ENCODE measurements around the gene CUL9.
A peak's percentile ranks its signal among the peaks of the same experiment; 100 is the strongest.

Gene CUL9

DNA sequence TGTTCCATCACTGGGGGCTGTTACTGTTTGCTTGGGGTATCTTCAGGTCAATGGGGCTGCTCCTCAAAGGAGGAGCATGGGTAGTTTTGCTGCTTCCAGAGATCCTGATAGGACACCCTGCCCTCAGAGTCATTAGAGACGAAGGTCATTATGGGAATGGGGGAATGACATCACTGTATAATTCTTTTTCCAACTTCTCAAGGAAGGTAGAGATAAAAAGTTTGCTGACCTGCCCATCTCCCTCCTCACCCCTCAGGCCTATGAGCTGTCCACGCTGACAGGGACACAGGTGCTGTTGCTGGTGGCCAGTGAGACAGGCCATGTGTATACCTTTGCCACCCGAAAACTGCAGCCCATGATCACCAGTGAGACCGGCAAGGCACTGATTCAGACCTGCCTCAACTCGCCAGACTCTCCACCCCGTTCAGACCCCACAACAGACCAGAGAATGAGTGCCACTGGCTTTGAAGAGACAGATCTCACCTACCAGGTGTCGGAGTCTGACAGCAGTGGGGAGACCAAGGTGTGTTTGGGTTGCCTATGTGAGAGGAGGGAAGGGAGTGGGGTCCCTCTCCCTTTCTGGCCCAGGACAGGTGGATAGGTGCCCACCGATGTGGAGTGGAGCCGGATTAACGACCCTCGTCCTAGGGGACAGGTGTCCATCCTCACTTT is 8.3 kb upstream of the CUL9 start:
- no peak for DNase-seq

DNA sequence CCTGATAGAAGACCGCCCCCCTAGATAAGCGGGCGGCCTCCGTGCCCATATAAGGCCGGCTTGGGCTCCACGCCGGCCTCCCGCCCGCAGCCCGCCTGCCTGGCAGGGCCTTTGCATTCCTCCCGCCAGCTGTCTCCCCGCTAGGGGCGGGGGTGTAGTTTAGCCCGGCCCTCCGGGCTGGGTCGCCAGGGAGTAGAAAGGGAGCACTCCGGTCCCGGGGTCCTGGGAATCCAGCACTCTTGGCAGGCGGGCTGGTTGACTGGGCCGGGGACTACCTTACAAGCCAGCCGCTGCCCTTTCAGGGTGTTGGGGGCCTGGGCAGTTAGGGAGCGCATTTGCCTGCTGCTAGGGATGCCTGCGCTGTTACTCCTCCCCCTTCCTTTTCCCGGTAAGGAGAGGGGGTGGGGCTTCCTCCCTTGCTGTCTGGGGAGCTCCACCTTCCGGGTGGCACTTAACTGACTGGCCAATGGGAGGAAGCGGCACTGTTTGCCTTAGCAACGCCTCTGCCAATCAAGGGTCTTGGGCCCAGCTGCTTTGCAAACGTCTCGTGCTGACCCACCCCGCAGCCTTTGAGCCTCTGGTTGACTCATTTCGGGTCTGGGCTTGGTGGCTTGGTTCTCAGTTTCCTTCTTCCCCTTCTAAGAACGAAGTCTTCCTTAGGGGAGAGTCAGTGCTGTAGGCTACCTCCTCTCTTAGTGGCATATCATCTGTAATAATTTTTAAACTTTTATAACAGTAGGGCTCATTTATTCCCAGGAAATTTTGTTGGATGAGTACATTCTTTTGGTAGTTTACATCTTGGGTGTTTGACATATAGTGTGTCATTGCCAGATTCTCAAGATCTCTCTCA is 7.5 kb upstream of the CUL9 start:
- DNase-seq, result peak; percentile 61

DNA sequence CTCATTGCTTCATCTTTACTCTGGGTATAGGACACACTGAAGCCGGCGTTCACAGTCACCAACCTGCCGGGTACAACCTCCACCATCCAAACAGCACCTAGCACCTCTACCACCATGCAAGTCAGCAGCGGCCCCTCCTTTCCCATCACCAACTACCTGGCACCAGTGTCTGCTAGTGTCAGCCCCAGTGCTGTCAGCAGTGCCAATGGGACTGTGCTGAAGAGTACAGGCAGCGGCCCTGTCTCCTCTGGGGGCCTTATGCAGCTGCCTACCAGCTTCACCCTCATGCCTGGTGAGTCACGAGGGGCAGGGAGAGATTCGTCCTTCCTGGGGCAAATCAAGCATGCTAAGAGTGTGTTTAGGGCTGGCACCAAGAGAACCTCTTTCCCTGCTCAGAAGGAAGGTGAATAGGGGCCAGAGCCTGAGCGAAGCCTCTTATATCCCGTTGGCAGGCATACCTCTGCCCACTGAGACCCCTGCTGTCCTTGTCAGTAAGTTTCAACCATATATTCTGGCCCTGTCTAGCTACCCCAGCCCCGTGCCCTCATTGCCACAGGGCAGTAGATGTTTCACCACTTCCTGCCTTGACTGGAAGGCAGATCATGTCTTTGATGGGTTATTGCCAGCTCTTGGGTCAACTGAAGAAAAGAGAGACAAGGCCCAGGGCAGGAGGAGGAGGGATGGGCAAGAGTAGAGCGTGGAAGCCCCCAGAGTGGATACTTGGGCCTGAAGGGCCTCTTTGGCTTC is 6.1 kb upstream of the CUL9 start:
- DNase-seq, result no peak

DNA sequence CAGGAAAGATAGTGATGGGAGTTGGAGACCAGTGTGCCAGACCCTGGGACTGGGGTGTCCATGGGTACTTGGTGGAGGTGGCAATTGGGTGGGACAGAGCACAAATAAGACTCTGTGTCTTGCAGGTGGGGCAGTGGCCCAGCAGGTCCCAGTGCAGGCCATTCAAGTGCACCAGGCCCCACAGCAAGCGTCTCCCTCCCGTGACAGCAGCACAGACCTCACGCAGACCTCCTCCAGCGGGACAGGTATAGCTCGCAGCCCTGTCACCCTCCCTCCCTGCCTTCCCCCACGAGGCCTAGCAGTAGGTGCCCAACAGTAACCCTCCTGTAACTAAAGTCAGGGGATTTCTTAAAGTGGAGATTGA is 5.6 kb upstream of the CUL9 start:
- no peak for DNase-seq

DNA sequence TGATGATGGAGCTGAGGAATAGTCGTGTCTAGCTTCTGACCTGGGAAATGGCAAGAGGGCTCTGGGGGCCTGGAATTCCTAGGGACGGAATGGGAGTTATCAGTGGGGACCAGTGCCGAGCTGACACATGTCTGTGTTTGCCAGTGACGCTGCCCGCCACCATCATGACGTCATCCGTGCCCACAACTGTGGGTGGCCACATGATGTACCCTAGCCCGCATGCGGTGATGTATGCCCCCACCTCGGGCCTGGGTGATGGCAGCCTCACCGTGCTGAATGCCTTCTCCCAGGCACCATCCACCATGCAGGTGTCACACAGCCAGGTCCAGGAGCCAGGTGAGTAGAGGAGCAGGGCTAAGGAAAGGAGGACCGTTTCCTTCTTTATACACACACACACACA is 3.8 kb upstream of the CUL9 start:
- DNase-seq, result no peak

DNA sequence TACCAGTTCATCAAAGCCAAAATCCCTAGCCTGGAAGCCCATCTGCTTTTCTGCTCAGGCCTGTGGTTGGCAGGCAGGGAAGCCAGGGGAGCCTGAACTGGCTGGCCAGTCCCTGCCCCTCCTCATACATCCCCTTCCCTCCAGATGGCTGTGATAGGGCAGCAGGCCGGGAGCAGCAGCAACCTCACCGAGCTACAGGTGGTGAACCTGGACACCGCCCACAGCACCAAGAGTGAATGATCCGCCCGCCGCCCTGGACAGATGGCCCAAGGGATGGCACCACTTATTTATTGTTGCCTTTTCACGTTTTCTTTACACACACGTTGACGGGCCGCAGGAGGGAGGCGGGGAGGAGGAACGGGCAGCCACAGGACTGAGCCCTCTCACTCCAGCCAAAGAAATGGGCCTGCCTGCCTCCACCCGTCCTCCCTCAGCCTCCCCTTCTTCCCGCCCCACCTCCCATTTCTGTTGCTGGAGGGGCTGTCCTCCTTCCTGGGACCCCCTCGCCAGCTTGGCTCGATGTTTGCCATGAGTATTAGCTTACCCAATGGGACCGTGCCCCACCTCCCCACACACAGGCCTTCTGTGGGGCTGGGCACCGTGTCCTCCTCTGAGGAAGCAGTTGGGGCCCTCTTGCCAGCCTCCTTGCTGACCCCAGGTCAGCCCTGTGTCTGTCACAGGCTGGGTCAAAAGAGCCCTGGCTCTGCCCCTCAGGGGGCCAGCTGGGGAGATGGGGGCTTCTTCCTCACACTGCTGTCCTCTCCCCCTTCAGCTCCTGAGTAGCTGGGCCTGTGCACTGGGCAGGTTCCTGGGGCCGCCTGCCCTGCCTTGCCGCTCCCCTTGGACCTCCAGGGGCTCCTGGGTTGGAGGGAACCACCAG is 2.8 kb upstream of the CUL9 start:
- no peak for DNase-seq

DNA sequence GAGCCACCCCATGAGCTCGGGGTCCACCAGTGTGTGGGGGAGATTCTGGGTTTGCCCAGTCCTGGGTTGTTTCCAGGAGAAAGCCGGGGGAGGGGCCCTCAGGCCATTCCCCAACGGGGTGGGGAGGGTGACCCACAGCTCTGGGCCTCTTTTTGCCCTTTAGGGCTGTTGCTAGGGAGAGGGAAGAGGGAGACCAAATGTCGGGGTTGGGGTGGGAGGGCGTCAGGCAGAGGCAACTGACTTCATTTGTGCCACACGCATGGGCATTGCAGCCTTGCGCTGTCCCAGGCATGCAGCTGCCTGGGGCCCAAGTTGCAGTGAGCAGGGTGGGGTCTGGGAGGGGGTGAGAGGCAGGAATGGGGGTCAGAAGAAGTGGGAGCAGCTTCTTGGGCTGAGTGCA is 1.9 kb upstream of the CUL9 start:
- DNase-seq, result no peak

DNA sequence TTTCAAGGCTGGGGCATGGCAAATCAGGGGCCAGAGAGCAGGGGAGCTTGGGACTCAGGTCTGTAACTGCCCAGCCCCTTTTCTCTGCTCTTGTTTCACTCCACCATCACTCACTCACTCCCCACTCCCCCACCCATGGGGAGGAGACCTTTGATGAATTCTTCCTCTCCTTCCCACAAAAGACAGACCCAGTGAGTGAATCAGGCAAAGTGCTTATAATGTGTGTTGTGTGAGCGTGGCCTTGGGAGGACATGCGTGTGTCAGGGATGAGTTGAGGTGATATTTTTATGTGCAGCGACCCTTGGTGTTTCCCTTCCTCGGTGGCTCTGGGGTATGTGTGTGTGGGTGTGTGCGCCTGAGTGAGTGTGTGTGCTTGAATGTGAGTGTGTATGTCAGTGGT is 1.0 kb upstream of the CUL9 start:
- DNase-seq, result no peak

DNA sequence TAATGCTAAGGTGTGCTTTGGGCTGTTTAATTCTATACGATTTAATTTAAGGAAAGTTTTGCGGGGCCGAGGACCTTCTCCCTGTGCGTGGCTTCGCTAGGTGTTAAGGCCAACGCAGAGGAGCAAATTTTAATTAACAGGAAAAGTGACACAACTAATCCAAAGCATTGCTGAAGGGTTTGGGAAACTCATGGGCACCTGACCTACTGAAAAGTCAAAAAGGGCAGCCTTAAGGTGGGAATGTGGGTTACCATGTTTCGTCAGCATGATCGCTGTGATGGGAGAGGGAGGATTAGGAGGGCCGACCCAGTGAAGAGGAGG is 415 bp upstream of the CUL9 start:
- DNase-seq, result no peak

DNA sequence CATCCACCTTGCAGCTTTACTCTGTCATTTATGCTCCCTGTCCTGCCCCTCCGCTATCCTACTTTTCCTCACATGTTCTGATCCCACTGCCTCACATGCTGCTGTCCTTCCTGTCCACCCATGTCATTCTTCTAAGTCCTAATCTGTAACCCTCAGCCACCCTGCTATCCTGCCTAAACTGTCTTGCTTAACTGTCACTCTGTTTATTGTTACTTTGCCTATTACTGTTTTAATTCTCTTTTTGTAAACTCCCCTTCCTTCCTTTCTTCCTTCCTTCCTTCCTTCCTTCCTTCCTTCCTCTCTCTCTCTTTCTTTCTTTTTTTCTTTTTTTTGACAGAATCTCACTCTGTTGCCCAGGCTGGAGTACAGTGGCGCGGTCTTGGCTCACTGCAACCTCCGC is 1.4 kb downstream of the CUL9 start:
- no peak for DNase-seq

DNA sequence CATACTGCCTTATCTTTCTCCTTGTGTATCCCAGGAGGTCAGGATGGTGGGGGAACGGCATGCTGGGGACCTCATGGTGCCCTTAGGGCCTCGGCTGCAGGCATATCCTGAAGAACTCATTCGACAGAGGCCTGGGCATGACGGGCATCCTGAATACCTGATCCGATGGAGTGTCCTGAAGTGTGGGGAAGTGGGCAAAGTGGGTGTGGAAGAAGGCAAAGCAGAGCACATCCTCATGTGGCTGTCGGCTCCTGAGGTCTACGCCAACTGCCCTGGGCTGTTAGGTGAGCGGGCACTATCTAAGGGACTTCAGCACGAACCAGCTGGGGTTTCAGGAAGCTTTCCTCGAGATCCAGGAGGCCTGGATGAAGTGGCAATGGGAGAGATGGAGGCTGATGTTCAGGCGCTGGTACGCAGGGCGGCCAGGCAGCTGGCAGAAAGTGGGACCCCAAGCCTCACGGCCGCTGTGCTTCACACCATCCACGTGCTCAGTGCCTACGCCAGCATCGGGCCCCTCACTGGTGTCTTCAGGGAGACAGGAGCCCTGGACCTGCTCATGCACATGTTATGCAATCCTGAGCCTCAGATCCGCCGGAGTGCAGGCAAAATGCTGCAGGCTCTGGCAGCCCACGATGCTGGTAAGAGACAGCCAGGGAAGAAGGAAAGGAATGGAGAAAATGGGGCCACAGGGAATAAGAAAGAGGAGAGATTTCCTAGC is 2.4 kb downstream of the CUL9 start:
- DNase-seq, result no peak

DNA sequence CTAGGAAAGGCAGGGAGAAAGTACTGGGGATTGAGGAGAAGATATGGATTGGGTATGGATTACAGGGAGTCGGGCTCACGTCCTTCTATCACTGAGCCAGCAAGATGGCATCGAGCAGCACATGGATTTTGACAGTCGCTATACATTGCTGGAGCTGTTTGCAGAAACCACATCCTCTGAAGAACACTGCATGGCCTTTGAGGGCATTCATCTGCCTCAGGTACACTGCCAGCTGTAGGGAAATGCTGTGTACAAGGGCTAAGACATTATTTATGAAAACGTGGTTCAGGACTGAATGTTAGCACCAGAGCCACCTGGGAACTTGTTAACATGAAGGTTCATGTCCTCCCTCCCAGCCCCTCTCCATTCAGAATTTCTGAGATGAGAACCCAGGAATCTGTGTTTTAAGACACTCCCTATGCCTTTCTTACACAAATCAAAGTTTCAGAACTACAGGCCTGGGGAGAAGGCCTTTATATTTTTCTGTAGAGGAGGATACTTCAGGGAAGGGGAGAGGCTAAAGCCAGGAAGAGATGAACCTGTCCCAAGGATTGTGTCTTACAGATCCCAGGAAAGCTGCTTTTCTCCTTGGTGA is 3.5 kb downstream of the CUL9 start:
- no peak for DNase-seq

DNA sequence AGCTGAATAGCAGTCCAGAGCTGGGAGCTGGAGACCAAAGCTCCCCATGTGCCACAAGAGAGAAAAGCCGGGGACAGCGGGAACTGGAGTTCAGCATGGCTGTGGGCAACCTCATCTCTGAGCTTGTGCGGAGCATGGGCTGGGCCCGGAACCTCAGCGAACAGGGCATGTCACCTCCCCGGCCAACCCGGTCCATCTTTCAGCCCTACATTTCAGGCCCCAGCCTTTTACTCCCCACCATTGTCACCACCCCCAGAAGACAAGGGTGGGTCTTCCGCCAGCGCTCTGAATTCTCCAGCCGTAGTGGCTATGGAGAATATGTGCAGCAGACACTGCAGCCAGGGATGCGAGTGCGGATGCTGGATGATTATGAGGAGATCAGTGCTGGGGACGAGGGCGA is 4.0 kb downstream of the CUL9 start:
- DNase-seq, result no peak

DNA sequence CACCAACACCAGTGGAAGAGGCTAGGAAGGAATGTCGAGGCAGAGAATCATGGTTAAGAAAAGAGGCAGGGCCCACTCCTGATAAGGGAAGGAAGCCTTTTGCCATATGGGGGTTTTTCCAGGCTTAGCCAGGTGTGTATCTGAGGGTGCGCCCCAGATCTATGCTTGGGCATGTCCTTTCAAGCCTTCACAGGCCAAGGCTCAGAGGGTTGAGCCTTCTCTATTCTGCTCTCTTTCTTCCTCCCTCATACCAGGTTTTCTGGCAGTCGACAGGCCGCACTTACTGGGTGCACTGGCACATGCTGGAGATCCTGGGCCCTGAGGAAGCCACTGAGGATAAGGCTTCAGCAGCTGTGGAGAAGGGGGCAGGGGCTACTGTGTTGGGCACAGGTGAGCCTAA is 4.7 kb downstream of the CUL9 start:
- no peak for DNase-seq

DNA sequence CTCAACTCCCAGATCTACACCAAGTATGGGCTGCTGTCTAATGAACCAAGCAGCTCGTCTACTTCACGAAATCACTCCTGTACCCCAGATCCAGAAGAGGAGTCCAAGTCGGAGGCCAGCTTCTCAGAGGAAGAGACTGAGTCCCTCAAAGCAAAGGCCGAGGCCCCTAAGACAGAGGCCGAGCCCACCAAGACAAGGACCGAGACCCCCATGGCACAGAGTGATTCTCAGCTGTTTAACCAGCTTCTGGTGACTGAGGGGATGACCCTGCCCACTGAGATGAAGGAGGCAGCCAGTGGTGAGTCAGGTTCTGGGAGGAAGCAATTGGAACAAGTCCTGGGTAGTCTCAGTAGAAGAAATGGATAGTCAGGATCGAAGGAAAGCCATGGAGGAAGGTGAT is 5.8 kb downstream of the CUL9 start:
- DNase-seq, result no peak

DNA sequence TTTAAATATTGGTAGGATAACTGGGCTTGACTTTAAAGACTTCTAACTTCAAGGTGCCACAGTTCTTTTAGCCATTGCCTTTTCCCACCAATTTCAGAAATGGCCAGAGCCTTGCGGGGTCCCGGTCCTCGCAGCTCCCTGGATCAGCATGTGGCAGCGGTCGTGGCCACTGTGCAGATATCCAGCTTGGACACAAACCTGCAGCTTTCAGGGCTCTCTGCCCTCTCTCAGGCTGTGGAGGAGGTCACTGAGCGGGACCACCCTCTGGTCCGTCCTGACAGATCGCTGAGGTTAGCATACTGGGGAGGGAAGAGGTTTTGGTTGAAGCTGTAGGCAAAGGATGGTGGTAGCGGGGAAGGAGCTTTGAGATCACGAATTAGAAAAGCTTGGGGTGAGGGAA is 6.4 kb downstream of the CUL9 start:
- no peak for DNase-seq

DNA sequence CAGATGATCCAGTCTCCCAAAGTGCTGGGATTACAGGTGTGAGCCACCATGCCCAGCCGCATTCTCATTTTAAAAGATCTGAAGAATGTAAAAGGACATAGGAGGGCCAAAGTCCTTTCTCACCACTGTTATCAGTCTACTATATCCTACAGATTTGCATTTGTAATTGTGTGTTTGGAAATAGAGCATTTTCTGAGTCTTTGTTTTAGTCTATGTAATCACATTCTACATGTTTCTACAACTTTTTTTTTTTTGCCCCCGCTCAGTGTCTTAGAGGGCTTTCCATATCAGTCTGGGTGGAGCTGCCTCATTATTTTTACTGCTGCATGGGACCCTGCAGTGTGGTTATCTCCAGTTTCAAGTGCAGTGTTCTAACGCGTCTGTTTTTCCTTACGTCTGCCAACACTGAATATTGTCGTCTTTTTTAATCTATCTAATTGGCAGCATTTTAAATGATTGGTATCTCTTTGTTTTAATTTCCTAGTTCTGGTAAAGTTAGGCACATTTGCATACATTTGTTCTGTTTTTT is 7.8 kb downstream of the CUL9 start:
- DNase-seq, result no peak

DNA sequence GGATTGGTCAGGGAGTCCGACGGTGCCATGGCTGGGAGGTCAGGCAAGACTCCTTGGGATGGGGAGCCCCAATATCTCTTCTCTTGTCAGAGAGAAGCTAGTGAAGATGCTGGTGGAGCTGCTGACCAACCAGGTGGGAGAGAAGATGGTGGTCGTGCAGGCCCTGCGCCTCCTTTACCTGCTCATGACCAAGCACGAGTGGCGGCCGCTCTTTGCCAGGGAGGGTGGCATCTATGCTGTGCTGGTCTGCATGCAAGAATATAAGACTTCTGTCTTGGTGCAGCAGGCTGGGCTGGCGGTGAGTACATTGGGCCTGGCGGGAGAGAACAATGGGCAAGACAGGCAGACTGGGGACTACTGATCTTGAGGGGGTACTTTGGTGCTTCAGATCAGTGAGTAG is 10.9 kb downstream of the CUL9 start:
- DNase-seq, result no peak

DNA sequence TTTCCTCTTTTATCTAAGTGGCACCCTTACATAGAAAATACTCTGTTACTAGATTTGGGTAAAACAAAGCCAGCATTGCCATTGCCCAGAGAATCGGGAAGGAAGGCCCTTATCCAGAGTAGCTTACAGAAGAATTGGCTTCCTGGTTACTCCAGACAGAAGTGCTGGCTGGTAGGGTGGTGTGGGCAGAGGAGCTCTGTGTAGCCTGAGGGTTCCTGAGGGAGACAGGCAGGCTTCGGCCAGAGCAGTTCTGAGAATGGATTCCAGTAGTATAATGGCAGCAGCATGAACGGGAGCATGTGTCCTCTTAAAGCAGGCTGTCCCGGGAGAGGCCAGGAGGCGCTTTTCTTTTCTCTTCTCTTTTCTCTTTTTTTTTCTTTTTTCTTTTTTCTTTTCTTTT is 11.9 kb downstream of the CUL9 start:
- no peak for DNase-seq

DNA sequence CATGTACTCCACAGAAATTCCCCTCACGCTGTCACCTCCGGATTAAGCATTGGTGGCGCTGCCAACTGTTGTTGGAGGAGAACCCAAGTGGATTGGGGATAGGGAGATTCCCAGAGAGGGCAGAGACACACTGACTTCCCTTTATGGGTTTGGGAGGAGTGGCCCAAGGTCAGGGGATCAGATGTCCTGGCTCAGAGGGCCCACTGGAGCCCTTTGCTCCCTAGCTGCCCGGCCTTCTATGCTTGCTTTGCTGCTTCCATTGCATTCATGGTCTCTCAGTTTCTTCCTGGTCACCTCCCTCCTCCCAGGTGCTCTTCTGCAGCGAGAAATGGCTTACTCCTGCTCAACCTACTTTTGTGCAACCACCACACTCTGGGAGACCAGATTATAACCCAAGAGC is 14.3 kb downstream of the CUL9 start:
- no peak for DNase-seq

DNA sequence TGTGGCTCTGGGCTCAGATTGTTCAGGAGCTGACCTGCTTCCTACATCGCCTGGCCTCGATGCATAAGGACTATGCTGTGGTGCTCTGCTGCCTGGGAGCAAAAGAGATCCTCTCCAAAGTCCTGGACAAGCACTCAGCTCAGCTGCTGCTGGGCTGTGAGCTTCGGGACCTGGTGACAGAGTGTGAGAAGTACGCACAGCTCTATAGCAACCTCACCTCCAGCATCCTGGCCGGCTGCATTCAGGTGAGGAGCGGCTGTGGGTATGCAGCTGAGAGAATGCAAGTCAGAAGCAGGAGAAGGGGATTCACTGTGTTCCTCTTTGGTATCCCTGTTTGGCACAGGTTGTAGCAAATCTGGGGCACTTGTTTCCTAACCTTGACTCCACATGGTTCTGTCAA is 17.9 kb downstream of the CUL9 start:
- no peak for DNase-seq

DNA sequence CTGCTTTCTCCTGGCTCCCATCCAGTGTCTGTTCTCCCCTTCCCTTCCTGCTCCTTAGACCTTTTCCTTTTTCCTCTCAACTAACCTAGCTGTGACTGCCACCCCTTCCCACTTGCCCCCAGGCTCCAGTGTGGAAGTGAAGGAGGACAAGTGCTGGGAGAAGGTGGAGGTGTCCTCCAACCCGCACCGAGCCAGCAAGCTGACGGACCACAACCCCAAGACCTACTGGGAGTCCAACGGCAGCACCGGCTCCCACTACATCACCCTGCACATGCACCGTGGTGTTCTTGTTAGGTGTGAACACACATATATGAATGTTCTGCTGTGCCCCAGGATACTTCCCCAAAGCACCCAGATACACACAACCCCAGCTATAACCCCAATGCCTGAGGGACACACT is 18.5 kb downstream of the CUL9 start:
- DNase-seq, result no peak
